A204.1 (cell line): ENCODE measurements around the gene RPL36A.

ENCODE experiments used
- FAIRE-seq: peaks from 2 replicates; lab custom pipeline; 2012; peaks lifted over from hg19 to GRCh38; lab: Jason Lieb, UNC

Gene RPL36A

GRCh38 chrX:101390664-101391525 lies at the start of gene RPL36A:
TSS of gene RPL36A (plus strand) at chrX:101391011. CDS start at chrX:101391044, 33 bp downstream.
- FAIRE-seq: peak; percentile 48

GRCh38 chrX:101347859-101348451 lies 42.9 kb upstream of the RPL36A start:
- no peak for FAIRE-seq

- FAIRE-seq: no peak
These were observed 42.2 kb upstream of the RPL36A start, which contains the start of gene TIMM8A for GRCh38 chrX:101348452-101349192. TSS of gene TIMM8A (minus strand) at chrX:101348742. CDS start at chrX:101348664, 78 bp downstream.

GRCh38 chrX:101349193-101349562 lies 41.6 kb upstream of the RPL36A start:
- no peak for FAIRE-seq

- FAIRE-seq: no peak
These were observed 33.5 kb upstream of the RPL36A start for GRCh38 chrX:101357166-101357795.

- FAIRE-seq: no peak
These were observed 30.8 kb upstream of the RPL36A start for GRCh38 chrX:101359966-101360365.

DNA sequence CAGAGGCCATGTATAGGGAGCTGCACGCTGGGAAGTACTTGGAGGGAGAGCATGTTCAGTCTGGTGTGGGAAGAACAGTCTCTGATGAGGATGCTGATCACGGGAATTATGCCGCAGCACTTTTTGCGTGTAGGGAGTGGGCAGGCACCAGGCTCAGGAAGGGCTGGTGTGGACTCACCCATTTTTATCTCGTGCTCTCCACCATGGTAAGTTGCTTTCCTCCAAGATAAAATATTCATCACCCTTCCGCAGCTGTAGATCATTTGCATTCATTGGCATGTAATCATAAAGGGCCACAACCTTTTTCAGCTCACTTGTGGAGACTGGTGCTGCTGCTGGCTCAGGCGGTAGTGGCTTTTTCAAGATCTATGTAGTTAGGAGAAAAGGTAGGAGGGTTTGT lies 30.4 kb upstream of the RPL36A start:
- no peak for FAIRE-seq

DNA sequence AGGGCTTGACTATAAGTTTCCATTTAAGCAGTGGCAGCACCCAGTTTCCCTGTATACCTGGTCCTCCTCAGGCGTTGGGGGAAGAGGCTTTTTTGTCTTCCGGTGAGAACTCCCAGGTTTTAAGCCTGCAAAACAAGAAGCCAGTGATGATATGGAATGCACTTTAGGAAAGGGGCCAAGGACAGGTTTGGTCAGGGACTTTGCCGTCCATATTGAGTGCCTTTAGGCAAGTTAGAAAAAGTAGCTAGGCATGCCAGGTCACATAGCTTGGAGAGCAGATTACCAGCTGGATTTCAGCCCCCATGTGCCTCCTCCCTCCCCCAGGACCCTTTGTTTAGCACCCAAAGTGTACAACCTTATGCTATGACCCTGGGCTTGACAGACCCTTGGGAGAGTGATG lies 28.7 kb upstream of the RPL36A start:
- FAIRE-seq: no peak

DNA sequence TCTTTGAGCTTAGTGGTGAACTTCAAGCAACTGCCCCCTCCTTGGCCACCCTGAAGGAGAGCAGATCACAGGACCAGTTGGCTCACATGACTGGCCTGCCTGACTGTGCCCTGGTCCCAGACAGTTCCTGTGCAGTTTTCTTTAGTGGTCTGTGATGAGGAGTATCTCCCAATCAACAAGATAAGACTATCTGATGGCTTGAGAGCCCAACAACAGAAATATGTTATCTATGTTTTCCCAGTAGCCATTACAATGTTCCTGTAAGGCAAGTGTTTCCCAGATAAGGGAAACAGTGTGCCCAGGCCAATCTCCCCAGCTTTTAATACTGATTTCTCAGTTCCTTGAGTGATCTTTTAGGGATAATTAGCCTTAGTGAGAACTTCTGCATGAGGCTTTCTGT lies 28.1 kb upstream of the RPL36A start:
- FAIRE-seq: no peak

DNA sequence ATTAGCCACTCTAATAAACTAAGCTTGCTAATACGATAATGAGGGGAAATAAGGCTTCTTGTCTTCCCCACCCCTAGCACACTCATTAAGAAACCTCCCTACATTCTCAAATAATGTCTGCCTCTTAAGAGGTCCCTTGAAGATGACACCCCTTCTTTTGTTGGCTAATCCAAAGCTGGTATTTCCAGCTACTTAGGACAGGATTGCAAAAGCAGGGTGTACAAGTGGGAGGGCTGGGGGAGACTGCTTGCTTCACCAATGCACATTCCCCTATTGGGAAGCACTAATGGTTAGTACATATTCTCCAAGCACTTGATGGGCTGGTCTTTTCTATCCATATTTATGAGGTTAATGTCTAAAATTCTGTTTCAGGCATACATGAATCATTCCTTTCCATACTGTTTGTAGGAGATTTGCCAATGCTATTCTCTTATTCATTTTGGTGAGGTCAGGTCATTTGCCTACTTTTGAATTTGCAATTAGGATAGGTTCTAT lies 25.5 kb upstream of the RPL36A start:
- no peak for FAIRE-seq

GRCh38 chrX:101368800-101369199 lies 22.0 kb upstream of the RPL36A start:
- FAIRE-seq: no peak

- no peak for FAIRE-seq
These were observed 21.1 kb upstream of the RPL36A start for GRCh38 chrX:101369687-101370086.

DNA sequence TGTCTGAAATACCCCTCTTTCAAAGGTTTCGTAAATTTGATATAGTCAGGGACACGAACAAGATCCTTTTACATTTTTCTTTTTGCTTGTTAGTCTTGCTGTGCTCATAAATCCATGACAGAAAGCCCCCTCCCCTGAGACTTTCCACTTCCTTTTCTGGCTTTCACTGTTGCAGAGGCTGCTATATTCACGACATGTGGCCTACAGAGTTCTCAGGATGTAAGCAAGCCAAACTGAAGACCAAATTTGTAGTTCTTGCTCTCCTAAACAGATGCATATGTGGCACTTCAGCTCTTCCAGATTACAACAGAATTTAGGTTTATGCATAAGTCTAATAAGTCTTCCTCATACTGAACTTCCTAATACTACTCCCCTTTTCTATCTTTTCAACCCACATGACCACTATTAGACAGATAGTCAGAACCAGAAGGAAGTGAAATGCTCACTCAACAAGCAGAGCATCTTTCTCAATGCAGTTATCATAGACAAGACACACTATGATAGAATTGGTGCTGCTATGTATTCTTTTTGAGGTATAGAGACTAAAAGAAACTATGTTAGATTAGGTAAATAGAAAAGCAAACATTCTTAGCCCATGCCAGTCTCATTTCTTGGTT lies 19.8 kb upstream of the RPL36A start:
- no peak for FAIRE-seq

DNA sequence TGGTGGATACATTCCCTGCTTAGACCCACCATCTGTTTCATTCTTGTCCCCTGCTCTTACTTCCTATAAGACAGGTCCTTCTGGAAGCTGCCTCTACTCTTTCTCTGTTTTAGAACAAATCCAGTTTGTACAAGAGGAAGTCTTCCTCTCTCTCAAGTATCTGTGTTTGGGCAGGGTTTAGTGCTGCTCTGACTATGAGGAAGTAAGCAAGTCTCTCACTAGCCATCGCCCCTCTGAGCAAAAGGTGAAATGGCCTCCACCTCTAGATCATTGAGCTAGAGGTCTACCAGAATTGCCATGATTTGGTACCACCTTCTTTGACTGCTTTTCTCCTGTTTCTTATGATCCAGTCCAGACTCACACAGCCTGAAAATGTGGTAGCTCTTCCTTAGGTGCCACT lies 13.3 kb upstream of the RPL36A start:
- FAIRE-seq: no peak

DNA sequence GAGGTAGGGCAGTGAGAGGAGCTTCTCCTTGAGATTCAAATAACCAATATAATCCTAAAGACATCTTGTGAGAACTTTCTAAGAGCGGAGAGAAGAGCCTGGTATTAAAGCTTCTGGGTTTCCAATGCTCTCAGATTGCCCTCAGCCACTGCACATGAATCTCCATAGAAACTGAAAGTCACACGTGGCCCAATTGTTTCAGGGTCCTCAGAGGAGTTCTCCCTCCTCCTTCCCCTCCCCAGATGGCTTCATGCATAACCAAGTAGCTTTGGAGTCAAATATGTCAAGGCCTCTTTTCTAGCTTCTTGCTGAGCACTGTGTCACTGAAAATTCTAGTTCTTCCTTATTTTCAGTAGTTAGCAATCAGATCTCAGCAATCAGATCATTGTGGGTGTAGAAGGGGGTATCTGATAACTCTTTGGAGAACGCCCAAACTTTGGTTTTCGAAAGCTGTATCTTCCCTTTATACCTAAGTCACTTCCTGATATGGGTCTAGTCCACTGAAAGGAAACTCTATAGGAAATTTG lies 7.1 kb upstream of the RPL36A start:
- no peak for FAIRE-seq

DNA sequence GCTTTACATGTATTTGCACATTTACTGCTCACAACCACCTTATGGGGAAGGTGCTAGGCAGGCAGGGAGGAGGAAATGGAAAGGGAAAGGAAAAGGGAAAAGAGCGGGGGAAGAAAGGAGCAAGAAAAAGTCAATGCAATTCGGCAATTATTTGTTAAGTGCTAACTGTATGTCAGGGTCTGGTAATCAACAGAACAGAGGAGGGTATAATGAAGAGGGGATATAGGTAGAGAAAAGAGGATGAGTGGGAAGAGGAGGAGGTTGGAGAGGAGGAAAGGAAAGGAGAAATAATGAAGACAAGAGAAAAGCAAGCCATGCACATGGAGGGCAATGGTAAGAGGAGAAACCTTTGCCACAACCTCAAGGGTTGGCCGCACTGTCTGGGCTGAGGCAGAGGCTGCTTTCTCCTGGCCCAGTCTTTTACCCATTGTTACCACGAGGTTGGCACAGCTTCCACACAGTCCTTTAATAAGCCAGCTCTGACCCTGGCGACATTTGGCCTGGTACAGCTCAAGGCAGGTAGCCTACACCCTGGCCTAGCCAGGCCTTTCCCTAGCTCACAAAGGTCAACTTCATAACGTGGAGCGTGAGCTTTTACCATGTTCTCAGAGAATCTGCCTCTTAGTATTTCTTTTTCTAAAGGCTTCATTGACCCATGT lies 5.7 kb upstream of the RPL36A start:
- FAIRE-seq: no peak

GRCh38 chrX:101385795-101386541 lies 4.8 kb upstream of the RPL36A start, which contains the start of gene BTK:
TSS of gene BTK (minus strand) at chrX:101386191. CDS start at chrX:101375284, 10,907 bp downstream.
- FAIRE-seq: no peak

DNA sequence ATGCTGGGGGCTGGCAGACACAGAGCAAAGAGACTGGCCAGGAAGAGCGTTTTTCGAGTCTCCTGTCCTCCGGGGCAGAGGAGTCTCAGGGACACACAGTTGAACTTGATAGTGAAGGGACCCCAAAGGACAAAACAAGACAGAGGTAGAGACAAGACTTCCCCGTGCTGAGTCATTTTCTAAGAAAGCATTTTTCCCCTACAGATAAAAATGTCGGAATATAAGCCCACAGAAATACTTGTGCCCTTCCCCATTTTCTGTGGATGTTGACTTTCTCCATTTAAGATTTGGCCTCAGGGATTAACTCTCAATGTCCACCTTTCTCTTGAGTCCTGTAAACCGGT lies 4.3 kb upstream of the RPL36A start:
- no peak for FAIRE-seq

DNA sequence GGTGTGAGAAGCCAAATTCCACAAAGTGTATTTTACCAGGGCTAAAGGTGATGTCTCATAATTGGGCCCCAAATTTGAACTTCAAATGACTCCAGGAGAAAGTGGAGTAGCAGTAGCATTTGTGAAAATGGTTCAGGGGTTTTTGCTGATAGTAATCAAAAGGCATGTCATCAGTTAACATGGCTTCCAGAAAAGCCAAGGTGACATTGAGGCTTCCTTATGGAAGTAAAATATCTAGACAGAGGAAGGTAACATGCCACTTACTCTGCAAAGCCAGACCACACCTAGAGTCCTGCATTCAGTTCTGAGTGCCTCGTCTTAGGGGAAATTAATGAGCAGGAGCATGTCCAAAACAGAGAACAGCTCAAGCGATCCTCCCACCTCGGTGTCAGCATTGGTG lies 2.2 kb upstream of the RPL36A start:
- no peak for FAIRE-seq

DNA sequence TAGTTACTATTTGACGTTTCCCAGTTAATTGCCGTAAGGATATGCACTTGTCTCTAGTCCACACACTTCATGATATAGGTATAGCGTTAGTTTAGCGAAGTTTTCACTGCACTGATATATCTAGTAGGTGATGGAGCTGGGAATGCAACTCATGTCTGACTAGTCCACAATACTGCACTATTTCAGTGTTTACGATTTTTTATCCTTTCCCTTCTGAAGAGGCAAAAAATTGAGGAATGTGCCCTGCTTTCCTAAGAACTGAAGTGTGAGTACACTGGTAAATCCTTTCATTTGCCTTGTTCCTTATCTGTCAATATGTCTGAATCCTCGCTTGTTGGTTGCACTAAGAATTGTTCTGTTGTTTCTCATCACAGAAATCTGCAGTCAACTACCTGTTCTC lies 1.0 kb downstream of the RPL36A start:
- no peak for FAIRE-seq
